PC-3 (cell line): ENCODE data around the gene RAD50. TPM values are rescaled to one million over a fixed set of nuclear protein-coding genes. Genes with fewer than 3 reads are reported as not detected.

Experiments
- ATAC-seq: fragments of 200-7000 bp; cut with Tn5 transposase; 2 replicates; pipeline ENCODE4 v1.9.1; 2020; ENCODE audit warnings: mild to moderate bottlenecking, moderate library complexity
- BruUV-seq: library from RNA; stranded (reverse); fragments of 400-500 nt; replicated peaks from 2 replicates; lab custom pipeline; 2021; lab: Mats Ljungman, UMichigan
- CTCF ChIA-PET: fragments of 300-600 bp; sonication (Branson Sonifier 250); formaldehyde crosslinking; loops from one replicate; lab custom pipeline; 2022; ENCODE audit warnings: antibody characterized with exemption; lab: Charles Lee
- POLR2A ChIA-PET: fragments of 300-600 bp; sonication (Branson Sonifier 250); formaldehyde crosslinking; loops from one replicate; lab custom pipeline; 2022; ENCODE audit warnings: antibody characterized with exemption; ENCODE audit not compliant: unreplicated experiment; lab: Charles Lee
- DNase-seq: peaks from one replicate; pipeline ENCODE4 v3.0.0-alpha.2; 2015
- H2AFZ ChIP-seq: fragments of 300-600 bp; sonication (generic); 2 replicates; pipeline ENCODE4 v1.6.0; 2016; ENCODE audit warnings: antibody characterized with exemption, low read length
- H3F3A ChIP-seq: fragments of 300-600 bp; sonication (generic); one replicate; pipeline ENCODE4 v1.6.0; 2017; ENCODE audit warnings: antibody characterized with exemption, low read length, control low read depth, mild to moderate bottlenecking; ENCODE audit not compliant: unreplicated experiment
- H3K27ac ChIP-seq: fragments of 300-600 bp; sonication (generic); 2 replicates; pipeline ENCODE4 v1.5.1; 2016; ENCODE audit warnings: mild to moderate bottlenecking, low read length
- H3K27me3 ChIP-seq: fragments of 300-600 bp; sonication (generic); 2 replicates; pipeline ENCODE4 v1.6.1; 2016; ENCODE audit warnings: low read length, mixed read lengths
- H3K36me3 ChIP-seq: fragments of 300-600 bp; sonication (generic); 2 replicates; pipeline ENCODE4 v1.6.1; 2016; ENCODE audit warnings: low read depth, mixed run types, low read length, mixed read lengths
- H3K4me1 ChIP-seq: fragments of 300-600 bp; sonication (generic); 2 replicates; pipeline ENCODE4 v1.5.1; 2016; ENCODE audit warnings: low read length; ENCODE audit not compliant: insufficient read depth
- H3K4me2 ChIP-seq: fragments of 300-600 bp; sonication (generic); 2 replicates; pipeline ENCODE4 v1.6.0; 2016; ENCODE audit warnings: low read length
- H3K4me3 ChIP-seq: fragments of 300-600 bp; sonication (generic); 2 replicates; pipeline ENCODE4 v1.5.1; 2016; ENCODE audit warnings: mild to moderate bottlenecking, low read length, mixed read lengths
- H3K79me2 ChIP-seq: fragments of 300-600 bp; sonication (generic); 2 replicates; pipeline ENCODE4 v1.6.1; 2017; ENCODE audit warnings: low read length, mixed read lengths
- H3K9ac ChIP-seq: fragments of 300-600 bp; sonication (generic); 2 replicates; pipeline ENCODE4 v1.6.0; 2016; ENCODE audit warnings: mild to moderate bottlenecking, low read length
- H3K9me2 ChIP-seq: fragments of 300-600 bp; sonication (generic); replicated peaks from 2 replicates; pipeline ENCODE4 v1.6.1; 2016; ENCODE audit warnings: mixed run types, low read length, mixed read lengths
- H3K9me3 ChIP-seq: fragments of 300-600 bp; sonication (generic); 2 replicates; pipeline ENCODE4 v1.6.1; 2016; ENCODE audit warnings: low read length, mixed read lengths
- H4K20me1 ChIP-seq: fragments of 300-600 bp; sonication (generic); 2 replicates; pipeline ENCODE4 v1.6.1; 2016; ENCODE audit warnings: low read length, mixed read lengths
- CTCF ChIP-seq: fragments of 300-600 bp; sonication (generic); conservative IDR thresholded peaks from 2 replicates; pipeline ENCODE4 v1.5.1; 2017; ENCODE audit warnings: antibody characterized with exemption, low read depth, mild to moderate bottlenecking, low read length
- EZH2 ChIP-seq: fragments of 300-600 bp; sonication (generic); IDR thresholded peaks from one replicate; pipeline ENCODE4 v1.6.1; 2017; ENCODE audit warnings: antibody characterized with exemption, mild to moderate bottlenecking, low read length; ENCODE audit not compliant: unreplicated experiment
- EZH2phosphoT487 ChIP-seq: fragments of 300-600 bp; sonication (generic); IDR thresholded peaks from 2 replicates; pipeline ENCODE4 v1.6.1; 2018; ENCODE audit warnings: mild to moderate bottlenecking, antibody characterized with exemption, low read length, borderline replicate concordance
- intact Hi-C: fragments of 100-400 bp; cut with micrococcal nuclease; formaldehyde crosslinking; loops from 2 replicates; pipeline ENCODE4 v1.9.0; 2023
- total RNA-seq: library from RNA; depleted of rRNA; stranded (reverse); fragments of >200 nt; gene quantifications from 2 replicates; pipeline ENCODE4 v1.2.3, GENCODE V29; 2014; rRNA removed

Gene RAD50
- total RNA-seq, 1 experiment from 2014 or later: 6.7 TPM

- intact Hi-C loops: no loop called here
- TF ChIP-seq CTCF (no peak), EZH2 (no peak), EZH2phosphoT487 (no peak)
- Histone ChIP-seq H3K79me2 (no peaks in the 10 kb centered on the region), H3K9me3 (no peaks in the 10 kb centered on the region), H3K36me3 (no peaks in the 10 kb centered on the region), H3K4me3 (no peak overlapping the region), H4K20me1 (no peaks in the 10 kb centered on the region), H3K27ac (no peak overlapping the region), H3K9ac (no peak overlapping the region), H2AFZ (no peak overlapping the region), H3K9me2 (no peaks in the 10 kb centered on the region), H3K27me3 (no peaks in the 10 kb centered on the region), H3F3A (no peaks in the 10 kb centered on the region), H3K4me2 (no peak overlapping the region), H3K4me1 (no peaks in the 10 kb centered on the region)
- BruUV-seq: no TSS peak
- POLR2A ChIA-PET: no interaction called here
- CTCF ChIA-PET: no interaction called here
- DNase-seq (no peak), ATAC-seq (no peak)
Observed at GRCh38 chr5:132692632-132692967, 135.8 kb downstream of the RAD50 start.

Other genes with a start within 250 kb of the RAD50 start
- gene SLC22A5, start 187.3 kb upstream of the RAD50 start, total RNA-seq: 8.2 and 21.8 TPM in 2 replicates
- 21.1 and 23.1 TPM in 2 replicates for gene IRF1, start 66.2 kb upstream of the RAD50 start, total RNA-seq
- not detected in 2 replicates for gene IL5, start 13.5 kb upstream of the RAD50 start, total RNA-seq
- gene IL13, start 101.2 kb downstream of the RAD50 start, total RNA-seq: not detected in 2 replicates
- gene IL4, start 117.0 kb downstream of the RAD50 start, total RNA-seq: not detected in 2 replicates
- 5.7 and 9.5 TPM in 2 replicates for gene KIF3A, start 180.6 kb downstream of the RAD50 start, total RNA-seq
- not detected in 2 replicates for gene CCNI2, start 190.4 kb downstream of the RAD50 start, total RNA-seq
- 21.9 and 29.4 TPM in 2 replicates for gene SEPTIN8, start 220.3 kb downstream of the RAD50 start, total RNA-seq